ENCODE results near the gene PRDM15. TPM values are rescaled to one million over a fixed set of nuclear protein-coding genes. Genes with fewer than 3 reads are reported as not detected.

The PRDM15 gene
- total RNA-seq, 3 donors from 2014 or later (not counting 1 experiment from before 2014, with no cell fraction given): 11.4 to 13.5 (median 11.9) TPM

DNA sequence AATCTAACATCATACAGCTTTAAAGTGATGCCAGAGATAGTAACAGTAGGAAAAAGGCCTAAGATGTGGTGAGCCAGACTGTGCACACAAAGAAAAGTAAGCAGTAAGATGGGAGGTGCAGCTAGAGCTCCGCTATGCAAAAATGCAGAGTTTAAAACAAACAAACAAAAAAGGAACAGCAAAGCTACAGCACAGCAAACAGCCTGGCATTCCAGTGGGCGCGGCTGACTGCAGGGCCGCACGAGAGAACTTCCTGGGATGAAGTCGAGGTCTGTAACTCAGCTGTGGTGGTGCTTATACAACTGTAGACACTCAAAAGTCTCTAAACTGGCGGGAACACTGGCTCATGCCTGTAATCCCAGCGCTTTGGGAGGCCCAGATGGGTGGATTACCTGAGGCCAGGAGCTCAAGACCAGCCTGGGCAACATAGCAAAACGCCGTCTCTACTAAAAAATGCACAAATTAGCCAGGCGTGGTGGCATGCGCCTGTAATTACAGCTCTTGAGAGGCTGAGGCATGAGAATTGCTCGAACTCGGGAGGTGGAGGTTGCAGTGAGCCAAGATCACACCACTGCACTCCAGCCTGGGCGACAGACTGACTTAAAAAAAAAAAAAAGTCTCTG, 30.1 kb downstream of the PRDM15 start:
- Mint-ChIP-seq H3K4me3 (no peak overlapping the region), H3K4me1 (no peaks in the 10 kb centered on the region), H3K9me3 (no peaks in the 10 kb centered on the region), H3K27ac (no peak overlapping the region), H3K36me3 (no peaks in the 10 kb centered on the region), H3K27me3 (ENCODE audit: low read depth in 2 of 2) (no peaks in the 10 kb centered on the region)
- Histone ChIP-seq H3K4me1 (ENCODE audit: control insufficient read depth, insufficient read depth, low read length) (no peaks in the 10 kb centered on the region), H3K27ac (ENCODE audit: low read length) (no peak overlapping the region), H3K36me3 (ENCODE audit: control insufficient read depth, insufficient read depth, low read length) (peaks cover 18% of the 10 kb centered on the region), H3K9me3 (ENCODE audit: control insufficient read depth, insufficient read depth, low read length) (no peaks in the 10 kb centered on the region), H3K27me3 (ENCODE audit: control insufficient read depth, insufficient read depth, low read length) (no peaks in the 10 kb centered on the region), H3K4me3 (ENCODE audit: low read length) (no peak overlapping the region)
- DNase-seq (no peak), ATAC-seq (no peak)
- 91% methylated on average over 15 of the region's 15 CpGs for WGBS (ENCODE audit: insufficient coverage)
- intact Hi-C loops (cut with micrococcal nuclease): no loop called here
- TF ChIP-seq, protein P1, sequence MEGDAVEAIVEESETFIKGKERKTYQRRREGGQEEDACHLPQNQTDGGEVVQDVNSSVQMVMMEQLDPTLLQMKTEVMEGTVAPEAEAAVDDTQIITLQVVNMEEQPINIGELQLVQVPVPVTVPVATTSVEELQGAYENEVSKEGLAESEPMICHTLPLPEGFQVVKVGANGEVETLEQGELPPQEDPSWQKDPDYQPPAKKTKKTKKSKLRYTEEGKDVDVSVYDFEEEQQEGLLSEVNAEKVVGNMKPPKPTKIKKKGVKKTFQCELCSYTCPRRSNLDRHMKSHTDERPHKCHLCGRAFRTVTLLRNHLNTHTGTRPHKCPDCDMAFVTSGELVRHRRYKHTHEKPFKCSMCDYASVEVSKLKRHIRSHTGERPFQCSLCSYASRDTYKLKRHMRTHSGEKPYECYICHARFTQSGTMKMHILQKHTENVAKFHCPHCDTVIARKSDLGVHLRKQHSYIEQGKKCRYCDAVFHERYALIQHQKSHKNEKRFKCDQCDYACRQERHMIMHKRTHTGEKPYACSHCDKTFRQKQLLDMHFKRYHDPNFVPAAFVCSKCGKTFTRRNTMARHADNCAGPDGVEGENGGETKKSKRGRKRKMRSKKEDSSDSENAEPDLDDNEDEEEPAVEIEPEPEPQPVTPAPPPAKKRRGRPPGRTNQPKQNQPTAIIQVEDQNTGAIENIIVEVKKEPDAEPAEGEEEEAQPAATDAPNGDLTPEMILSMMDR (IDR thresholded peaks at IDR 0.05): no peak

DNA sequence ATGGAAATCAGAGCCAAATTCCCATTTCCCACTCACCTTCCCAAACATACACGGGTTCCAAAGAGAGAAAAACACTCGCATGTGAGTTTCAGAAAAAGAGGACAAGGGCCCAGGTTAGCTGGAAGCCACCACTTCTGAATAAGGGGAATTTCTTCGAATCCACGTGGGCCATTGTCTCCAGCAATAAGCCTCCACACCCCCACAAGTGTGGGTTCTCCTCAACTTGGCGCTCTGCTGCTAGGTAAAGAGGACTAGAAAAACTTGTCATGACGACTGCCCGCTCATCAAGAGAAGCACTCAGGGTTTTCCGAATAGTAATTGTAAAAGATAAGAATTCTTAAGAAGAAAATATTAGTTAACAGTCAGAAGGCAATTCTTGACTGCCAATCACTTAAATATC, 30.6 kb downstream of the PRDM15 start:
- H3K27me3 Mint-ChIP-seq (ENCODE audit: low read depth in 2 of 2): no peaks in the 10 kb centered on the region
- Histone ChIP-seq H3K4me1 (ENCODE audit: control insufficient read depth, insufficient read depth, low read length) (no peaks in the 10 kb centered on the region), H3K27me3 (ENCODE audit: control insufficient read depth, insufficient read depth, low read length) (no peaks in the 10 kb centered on the region), H3K27ac (ENCODE audit: low read length) (no peak overlapping the region), H3K4me3 (ENCODE audit: low read length) (no peak overlapping the region), H3K9me3 (ENCODE audit: control insufficient read depth, insufficient read depth, low read length) (no peaks in the 10 kb centered on the region), H3K36me3 (ENCODE audit: control insufficient read depth, insufficient read depth, low read length) (peaks cover 13% of the 10 kb centered on the region)
- TF ChIP-seq, protein P1 (IDR thresholded peaks at IDR 0.05): no peak
- no peaks in the 10 kb centered on the region for H3K36me3 Mint-ChIP-seq
- DNase-seq: no peak
- intact Hi-C loops (cut with micrococcal nuclease): no loop called here
- H3K27ac Mint-ChIP-seq: no peak overlapping the region
- no peaks in the 10 kb centered on the region for H3K9me3 Mint-ChIP-seq
- no peaks in the 10 kb centered on the region for H3K4me1 Mint-ChIP-seq
- H3K4me3 Mint-ChIP-seq: no peak overlapping the region
- WGBS (ENCODE audit: insufficient coverage): 81% methylated on average over 8 of the region's 8 CpGs
- no peak for ATAC-seq

DNA sequence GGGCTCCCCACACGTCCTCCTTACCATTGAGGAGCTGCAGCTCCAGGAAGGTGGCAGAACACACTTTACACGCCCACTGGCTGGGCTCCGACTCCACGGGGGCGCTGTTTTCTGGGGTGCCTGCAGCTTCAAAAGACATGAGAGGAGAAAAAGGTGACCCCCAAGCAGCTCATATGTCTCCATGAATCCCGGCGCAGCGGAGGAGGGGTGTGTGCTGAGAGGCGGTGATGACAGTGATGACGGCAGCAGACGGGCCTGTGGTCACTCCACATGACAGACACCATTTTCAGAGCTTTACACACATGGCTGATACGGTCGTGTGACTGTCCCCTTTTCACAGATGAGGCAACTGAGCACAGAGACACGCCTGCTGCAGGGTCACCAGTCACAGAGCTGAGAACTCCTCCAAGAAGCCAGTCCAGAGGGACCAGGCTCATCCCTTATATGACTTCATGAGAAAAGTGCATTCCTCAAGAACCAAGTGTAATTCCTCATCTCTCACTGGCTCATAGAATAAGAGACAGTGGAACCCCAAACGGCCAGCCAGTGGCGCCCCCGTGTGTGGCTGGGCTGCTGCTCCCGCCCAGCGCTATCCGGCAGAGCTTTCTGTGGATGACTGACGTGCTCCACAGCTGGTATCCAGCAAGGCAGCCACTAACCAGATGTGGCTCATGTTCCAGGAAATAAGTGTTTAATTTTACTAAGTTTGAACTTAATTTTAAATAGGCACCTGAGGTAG, 31.9 kb downstream of the PRDM15 start:
- ATAC-seq: no peak
- no peaks in the 10 kb centered on the region for H3K9me3 ChIP-seq (ENCODE audit: control insufficient read depth, insufficient read depth, low read length)
- H3K4me1 ChIP-seq (ENCODE audit: control insufficient read depth, insufficient read depth, low read length): no peaks in the 10 kb centered on the region
- TF ChIP-seq, protein P1 (IDR thresholded peaks at IDR 0.05): no peak
- H3K4me3 ChIP-seq (ENCODE audit: low read length): no peak overlapping the region
- Mint-ChIP-seq H3K36me3 (no peaks in the 10 kb centered on the region), H3K27me3 (ENCODE audit: low read depth in 2 of 2) (no peaks in the 10 kb centered on the region), H3K9me3 (no peaks in the 10 kb centered on the region), H3K4me1 (no peaks in the 10 kb centered on the region), H3K27ac (no peak overlapping the region), H3K4me3 (no peak overlapping the region)
- H3K27ac ChIP-seq (ENCODE audit: low read length): no peak overlapping the region
- H3K27me3 ChIP-seq (ENCODE audit: control insufficient read depth, insufficient read depth, low read length): no peaks in the 10 kb centered on the region
- DNase-seq: no peak
- WGBS (ENCODE audit: insufficient coverage): 86% methylated on average over 21 of the region's 21 CpGs
- intact Hi-C loops (cut with micrococcal nuclease): no loop called here
- H3K36me3 ChIP-seq (ENCODE audit: control insufficient read depth, insufficient read depth, low read length): peaks cover 11% of the 10 kb centered on the region
